Heart right ventricle (tissue), 16 donors: Measurements from ENCODE around the gene PIMREG. TPM values are rescaled to one million over a fixed set of nuclear protein-coding genes. Genes with fewer than 3 reads are reported as not detected.

Source experiments
- ATAC-seq, 8 donors: fragments of 200-7000 bp; cut with Tn5 transposase; one replicate each; pipeline ENCODE4 v1.9.1; 2020; ENCODE audit warnings: mild to moderate bottlenecking in 8 of 8, moderate library complexity in 8 of 8, moderate number of reproducible peaks in 1 of 8
- DNase-seq, 2 donors: peaks; one replicate each; pipeline ENCODE4 v3.0.0-alpha.2; 2020
- H3K27ac ChIP-seq, 10 donors: fragments of 200-600 bp; sonication (generic) in 2 of 10; one replicate each; pipeline versions ENCODE4 v1.5.0 to v1.8.0; 2020 to 2022; ENCODE audit warnings: mild to moderate bottlenecking in 3 of 10
- H3K27me3 ChIP-seq, 7 donors: fragments of 200-600 bp; one replicate each; pipeline ENCODE4 v1.8.0; 2021 to 2022; ENCODE audit warnings: mild to moderate bottlenecking in 2 of 7
- H3K36me3 ChIP-seq, 9 donors: fragments of 200-600 bp; sonication (generic) in 1 of 9; one replicate each; pipeline versions ENCODE4 v1.5.0 to v1.8.0; 2020 to 2022; ENCODE audit warnings: mild to moderate bottlenecking in 2 of 9
- H3K4me1 ChIP-seq, 9 donors: fragments of 200-600 bp; sonication (generic) in 1 of 9; one replicate each; pipeline versions ENCODE4 v1.5.0 to v1.8.0; 2020 to 2022; ENCODE audit warnings: mild to moderate bottlenecking in 4 of 9
- H3K4me3 ChIP-seq, 10 donors: fragments of 200-600 bp; sonication (generic) in 2 of 10; one replicate each; pipeline versions ENCODE4 v1.5.0 to v1.8.0; 2020 to 2022; ENCODE audit warnings: mild to moderate bottlenecking in 7 of 10, moderate library complexity in 2 of 10
- H3K9me3 ChIP-seq, 11 donors: fragments of 200-600 bp in 10 of 11; sonication (generic) in 2 of 11; one replicate each; pipeline versions ENCODE4 v1.5.0 to v1.8.0; 2013 to 2022; ENCODE audit warnings: mild to moderate bottlenecking in 2 of 11, control low read depth in 1 of 11, moderate library complexity in 1 of 11
- CTCF ChIP-seq, 9 donors: fragments of 200-600 bp; sonication (generic) in 2 of 9; IDR thresholded peaks; one replicate each; pipeline versions ENCODE4 v1.5.0 to v1.8.0; 2021 to 2022; ENCODE audit warnings: antibody characterized with exemption in 9 of 9, mild to moderate bottlenecking in 5 of 9, moderate library complexity in 1 of 9
- WGBS, 2 donors: extraction: QIAGEN DNeasy Blood & Tissue Kit; methylation state at CpG; one replicate each; pipeline ENCODE4 v1.1.7; 2013; ENCODE audit warnings: inconsistent platforms in 1 of 2; 5-methylcytosine and 5-hydroxymethylcytosine counted together
- intact Hi-C, 10 donors: fragments of 100-400 bp; cut with DNase I; formaldehyde crosslinking; loops; one replicate each; pipeline versions ENCODE4 v1.11.1 to v1.14.2; 2022
- polyA plus RNA-seq, 2 donors: library from polyadenylated mRNA; stranded (reverse); fragments of 200-250 nt; gene quantifications; one replicate each; pipeline ENCODE4 v1.2.3, GENCODE V29; 2013
- total RNA-seq, 10 donors: library from RNA; stranded (reverse); fragmentation: NEBNext Ultra II Directional in 3 of 10; extraction: Animal tissue kit (Norgen Biotek cat#: 25700) in 3 of 10; gene quantifications; one replicate each; pipeline versions ENCODE4 v1.2.1 to v1.2.4, GENCODE V29; 2021 to 2023
- donor health status: Arrhythmogenic right ventricular cardiomyopathy.
- donor health status: ischemic (EF 13 %, LVEDD 7.1; RV severe dilation, severe dysfunction).
- donor health status: healthy with polysubstance abuse.
- donor health status: DM: no; HTN: yes; CAD: no.
- donor health status: DM: no; HTN: no; CAD: no.
- donor health status: ischemic (EF 25% LVEDD 6.9; RV normal size, moderate dysfunction).
- donor health status: ischemic (EF 25% LVEDD 5.7; RV mildly dilated, moderate dysfunction).
- donor health status: healthy.
- donor health status: DM: yes; HTN: yes; CAD: no.
- donor health status: Ischemic cardiomyopathy.
- donor health status: ischemic (EF 35%, LVEDD 5.7; RV mildly dilated, moderate dysfunction).
- donor health status: nonischemic (EF 11% LVEDD 7.7; RV severe dilation, severe dysfunction).
- donor health status: DM: yes; HTN: yes; CAD: no.
- donor health status: PGD.
- donor health status: ischemic (EF 29% LVEDD 5.4; RV normal size, mild dysfunction).
- donor health status: nonischemic (EF 23%, LVEDD 6.1; RV moderate dilation, normal function).

The PIMREG gene
- total and polyA plus RNA-seq, 12 donors = 0.21 to 4.0 (median 0.54) TPM; not detected in 6

DNA sequence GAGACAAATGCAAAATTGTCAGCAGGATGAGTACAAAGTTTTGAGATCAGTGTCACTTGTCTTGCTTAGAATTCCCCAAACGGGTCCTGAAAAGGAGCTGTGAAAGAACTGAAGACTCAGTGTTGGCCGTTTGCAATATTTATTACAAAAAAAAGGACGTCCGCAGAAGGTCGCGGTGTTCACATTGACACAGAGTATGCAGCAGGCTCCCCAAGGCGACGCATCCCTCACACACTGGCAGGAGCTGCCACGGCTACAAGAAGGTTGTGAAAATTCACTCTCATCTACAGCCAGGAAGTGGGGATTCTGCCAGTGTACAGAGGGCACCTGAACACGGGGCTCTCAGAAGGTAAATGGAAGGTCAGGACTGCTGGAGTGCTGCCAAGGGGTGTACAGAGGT lies 35.5 kb upstream of the PIMREG start:
- Histone ChIP-seq H3K27me3 (peaks cover 0 to 35% (median 11%) of the 10 kb centered on the region in 7 donors), H3K4me3 (no peak overlapping the region), H3K9me3 (peaks cover 0 to 6% (median 0%) of the 10 kb centered on the region in 11 donors), H3K27ac (no peak overlapping the region), H3K4me1 (no peaks in the 10 kb centered on the region), H3K36me3 (no peaks in the 10 kb centered on the region)
- no peak for DNase-seq
- 68 to 75% methylated on average over 10 of the region's 10 CpGs for WGBS, 2 donors
- no peak for ATAC-seq
- intact Hi-C loops = loop anchor here in 1 of 10 donors (10.0 kb wide), 1 partner anchor 334 kb away; the partner anchor contains the start of gene WSCD1
- no peak for TF ChIP-seq CTCF (IDR thresholded peaks at IDR 0.05)

- no peak overlapping the region for H3K27ac ChIP-seq
- H3K27me3 ChIP-seq = peaks cover 0 to 18% (median 3%) of the 10 kb centered on the region in 7 donors
- no peak overlapping the region for H3K4me3 ChIP-seq
- no peaks in the 10 kb centered on the region for H3K4me1 ChIP-seq
- peak in 7 of 9 donors; percentile 27 to 52 (median 35) for TF ChIP-seq CTCF (IDR thresholded peaks at IDR 0.05)
- intact Hi-C loops = loop anchor here in 3 of 10 donors (10.0 kb wide), 3 partner anchors 338 to 698 kb away; partner anchors contain the start of gene WSCD1 (in 1 of the 3)
- ATAC-seq (peak in 1 of 8 donors; percentile 19), DNase-seq (no peak)
- WGBS, 2 donors = 93 to 95% methylated on average over 1 of the region's 1 CpG
- no peaks in the 10 kb centered on the region for H3K36me3 ChIP-seq
- H3K9me3 ChIP-seq = peaks cover 0 to 6% (median 0%) of the 10 kb centered on the region in 11 donors
These were observed 31.2 kb upstream of the PIMREG start for GRCh38 chr17:6413065-6413464.

DNA sequence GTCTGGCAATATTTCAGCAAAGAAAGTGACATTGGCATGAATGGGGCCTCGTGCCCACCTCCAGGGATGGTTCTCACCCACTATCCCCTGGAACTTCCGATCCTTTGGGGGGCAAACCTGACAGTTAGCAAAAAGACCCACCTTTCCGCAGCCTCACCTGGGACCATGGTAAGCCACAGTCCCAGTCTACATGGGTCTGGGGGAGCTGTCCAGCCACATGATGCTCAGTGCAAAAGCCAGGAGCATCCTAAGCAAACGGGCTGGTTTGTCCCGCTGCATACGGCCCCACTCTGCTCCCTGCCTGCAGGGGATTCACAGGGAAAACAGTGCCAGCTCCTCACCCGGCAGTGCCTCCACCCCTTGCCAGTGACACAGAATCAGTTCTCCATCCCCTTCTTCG lies 28.6 kb upstream of the PIMREG start:
- H3K9me3 ChIP-seq = peaks cover 0 to 6% (median 0%) of the 10 kb centered on the region in 11 donors
- DNase-seq (no peak), ATAC-seq (no peak)
- intact Hi-C loops = loop anchor here in 3 of 10 donors (10.0 kb wide), 3 partner anchors 341 to 701 kb away; partner anchors contain the start of gene WSCD1 (in 1 of the 3)
- peaks cover 0 to 22% (median 13%) of the 10 kb centered on the region in 7 donors for H3K27me3 ChIP-seq
- no peaks in the 10 kb centered on the region for H3K4me1 ChIP-seq
- WGBS, 2 donors = 71 to 78% methylated on average over 8 of the region's 8 CpGs
- H3K27ac ChIP-seq = no peak overlapping the region
- no peak for TF ChIP-seq CTCF (IDR thresholded peaks at IDR 0.05)
- no peaks in the 10 kb centered on the region for H3K36me3 ChIP-seq
- no peak overlapping the region for H3K4me3 ChIP-seq

GRCh38 chr17:6420173-6420641 lies 24.0 kb upstream of the PIMREG start:
- intact Hi-C loops = loop anchor here in 4 of 10 donors (2.0 to 10.0 kb wide), 3 partner anchors 715 to 833 kb away; no protein-coding TSS in a partner anchor

More at GRCh38 chr17:6420173-6420641, 24.0 kb upstream of the PIMREG start:
- ATAC-seq (no peak), DNase-seq (no peak)
- peaks cover 0 to 33% (median 15%) of the 10 kb centered on the region in 7 donors for H3K27me3 ChIP-seq
- no peaks in the 10 kb centered on the region for H3K36me3 ChIP-seq
- TF ChIP-seq CTCF (IDR thresholded peaks at IDR 0.05) = peak in 6 of 9 donors; percentile 7 to 41 (median 26)
- no peak overlapping the region for H3K4me3 ChIP-seq
- WGBS, 2 donors = 16 to 25% methylated on average over 13 of the region's 13 CpGs
- H3K27ac ChIP-seq = no peak overlapping the region
- H3K4me1 ChIP-seq = no peaks in the 10 kb centered on the region
- no peaks in the 10 kb centered on the region for H3K9me3 ChIP-seq
